HG03521 (cell line): ENCODE data around the gene MT1G.
"Not testable (repeated sequence)": the region's sequence is repeated elsewhere in the genome, so short reads cannot be mapped to it uniquely, and the experiment has no call there.

Experiments
- ATAC-seq: cut with Tn5 transposase; IDR thresholded peaks from one replicate; pipeline ENCODE4 v1.9.1; 2021; ENCODE audit warnings: mild to moderate bottlenecking, moderate library complexity; ENCODE audit not compliant: unreplicated experiment

MT1G gene

GRCh38 chr16:56621665-56622445 lies 46.0 kb downstream of the MT1G start:
- ATAC-seq, result not testable (repeated sequence)

- no peak for ATAC-seq
These were observed 47.4 kb downstream of the MT1G start for GRCh38 chr16:56620339-56620897.

GRCh38 chr16:56618138-56618537 lies 49.7 kb downstream of the MT1G start:
- ATAC-seq, result no peak

DNA sequence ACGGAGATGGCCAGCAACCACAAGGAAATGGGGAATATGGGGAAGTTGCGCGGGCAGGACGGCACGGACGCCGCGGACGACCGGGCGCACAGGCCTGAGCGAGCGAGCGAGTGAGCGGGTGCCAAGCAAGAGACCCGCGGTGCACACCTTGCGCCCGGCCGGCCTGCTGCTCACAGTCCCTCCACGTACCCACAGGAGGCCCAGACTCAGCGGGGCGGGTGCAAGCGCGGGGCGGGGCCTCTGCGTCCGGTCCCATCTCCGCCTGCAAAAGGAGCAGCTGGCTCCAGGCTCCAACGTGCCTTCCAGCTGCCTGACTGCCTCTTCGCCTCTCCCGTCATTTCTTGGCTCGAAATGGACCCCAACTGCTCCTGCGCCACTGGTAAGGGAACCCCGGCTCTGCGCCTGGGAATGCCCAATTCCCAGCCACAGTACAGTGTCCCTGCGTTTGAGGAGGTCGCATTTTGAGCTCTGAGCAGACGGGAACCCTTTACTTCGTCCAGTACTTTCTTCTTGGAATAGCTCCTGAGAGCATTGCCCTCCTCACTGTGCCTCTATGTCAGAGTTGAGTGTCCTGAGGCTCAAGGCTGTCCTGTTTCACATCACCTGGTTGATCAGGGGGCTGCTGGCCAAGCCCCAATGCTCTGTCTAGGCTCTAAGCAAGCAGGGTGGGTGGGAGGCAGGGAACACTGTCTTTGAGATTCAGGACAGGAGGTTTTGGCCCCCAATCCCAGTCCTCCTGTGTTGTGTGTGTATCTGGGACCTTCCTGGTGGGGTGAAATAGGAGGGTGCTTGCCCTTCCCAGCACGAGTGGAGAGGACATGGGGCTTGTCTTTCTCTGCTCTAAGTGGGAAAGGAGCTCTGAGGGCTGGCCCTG lies 50.4 kb downstream of the MT1G start:
- ATAC-seq, result no peak
